GM12878 (cell line): Measurements from ENCODE around the gene CYP26C1. TPM values are rescaled to one million over a fixed set of nuclear protein-coding genes. Genes with fewer than 3 reads are reported as not detected.

ENCODE experiments used
- ATAC-seq: fragments of 200-7000 bp; cut with Tn5 transposase; 3 replicates; pipeline ENCODE4 v1.9.1; 2020; ENCODE audit warnings: mild to moderate bottlenecking, moderate library complexity
- BruUV-seq: library from RNA; stranded (reverse); fragments of 400-500 nt; replicated peaks from 2 replicates; lab custom pipeline; 2021; lab: Mats Ljungman, UMichigan
- CTCF ChIA-PET: fragments of 300-600 bp; sonication (Branson Sonifier 250); formaldehyde crosslinking; extraction: SDS; loops from one replicate; lab custom pipeline; 2021; ENCODE audit warnings: inconsistent platforms; lab: Yijun Ruan, JAX
- POLR2A ChIA-PET: fragments of 350-600 bp; formaldehyde crosslinking; extraction: SDS; loops from one replicate; lab custom pipeline; 2021; ENCODE audit warnings: inconsistent platforms; lab: Charles Lee
- RAD21 ChIA-PET: fragments of 300-600 bp; sonication (Branson Sonifier 250); formaldehyde crosslinking; loops from one replicate; lab custom pipeline; 2023; ENCODE audit warnings: antibody characterized with exemption; ENCODE audit not compliant: unreplicated experiment; lab: Charles Lee
- SMC1A ChIA-PET: fragments of 300-600 bp; sonication (Branson Sonifier 250); formaldehyde crosslinking; loops from one replicate; lab custom pipeline; 2023; ENCODE audit not compliant: unreplicated experiment, uncharacterized antibody; lab: Charles Lee
- DNase-seq: peaks from one replicate; pipeline ENCODE4 v3.0.0-alpha.2; 2011; ENCODE audit warnings: low read depth, low spot score
- FAIRE-seq: peaks from 3 replicates; lab custom pipeline; 2011; peaks lifted over from hg19 to GRCh38; lab: Jason Lieb, UNC
- H2AFZ ChIP-seq: 2 replicates; pipeline ENCODE4 v1.6.0; 2011; ENCODE audit warnings: low read depth, low read length, control low read depth; ENCODE audit not compliant: control insufficient read depth
- H3K27ac ChIP-seq: 2 replicates; pipeline ENCODE4 v1.5.1; 2011; ENCODE audit warnings: control low read depth; ENCODE audit not compliant: control insufficient read depth, insufficient read depth
- H3K27me3 ChIP-seq, 2 experiments: replicated peaks in 1 of 2; 2 replicates each; pipeline versions ENCODE4 v1.6.0 to v1.6.1; 2011; ENCODE audit warnings: low read length in 1 of 2; ENCODE audit not compliant: control insufficient read depth in 2 of 2, insufficient read depth in 2 of 2
- H3K36me3 ChIP-seq, 2 experiments: 2 replicates each; pipeline ENCODE4 v1.5.1; 2011; ENCODE audit warnings: low read length in 1 of 2; ENCODE audit not compliant: control insufficient read depth in 2 of 2, insufficient read depth in 2 of 2
- H3K4me1 ChIP-seq: 2 replicates; pipeline ENCODE4 v1.6.1; 2011; ENCODE audit warnings: mild to moderate bottlenecking, low read length, moderate library complexity, mixed read lengths; ENCODE audit not compliant: control insufficient read depth, insufficient read depth
- H3K4me2 ChIP-seq: 2 replicates; pipeline ENCODE4 v1.6.0; 2011; ENCODE audit warnings: control low read depth; ENCODE audit not compliant: control insufficient read depth, insufficient read depth
- H3K4me3 ChIP-seq: fragments of 200-600 bp; sonication (generic); 2 replicates; pipeline ENCODE4 v1.5.1; 2016
- H3K79me2 ChIP-seq: 2 replicates; pipeline ENCODE4 v1.6.0; 2011; ENCODE audit warnings: low read length; ENCODE audit not compliant: control insufficient read depth, insufficient read depth
- H3K9ac ChIP-seq: 2 replicates; pipeline ENCODE4 v1.8.0; 2011; ENCODE audit warnings: low read length, control low read depth, mixed read lengths; ENCODE audit not compliant: control insufficient read depth, insufficient read depth
- H3K9me3 ChIP-seq: replicated peaks from 3 replicates; pipeline ENCODE4 v1.5.1; 2011; ENCODE audit warnings: mild to moderate bottlenecking, low read length; ENCODE audit not compliant: control insufficient read depth, insufficient read depth
- H4K20me1 ChIP-seq: 2 replicates; pipeline ENCODE4 v1.6.0; 2011; ENCODE audit not compliant: control insufficient read depth, insufficient read depth
- WGBS: methylation state at CpG from one replicate; pipeline ENCODE4 v1.1.6; 2016; ENCODE audit warnings: low lambda C conversion rate; ENCODE audit not compliant: insufficient replicate concordance, insufficient coverage; ENCODE audit errors: missing lambda C conversion rate; 5-methylcytosine and 5-hydroxymethylcytosine counted together
- in situ Hi-C: fragments of 300-500 bp; cut with MboI; formaldehyde crosslinking; loops from 9 replicates; pipeline ENCODE4 v1.14.3; 2018; ENCODE audit warnings: mixed read lengths
- intact Hi-C: fragments of 100-400 bp; cut with micrococcal nuclease; formaldehyde crosslinking; loops from one replicate; pipeline ENCODE4 v1.14.2; 2022; ENCODE audit not compliant: unreplicated experiment
- polyA plus RNA-seq, 11 experiments: library from polyadenylated mRNA; depleted of rRNA in 4 of 11; unstranded in 6 of 11; stranded (reverse) in 5 of 11; fragments of >200 nt; fragmentation: Nextera tagmentation in 4 of 11; fragmentation: Illumina TruSeq in 1 of 11; extraction: Ambion mirVana in 4 of 11; extraction: Trizol in 1 of 11; gene quantifications; 1 replicate in 1 of 11; 2 replicates in 10 of 11; pipeline versions ENCODE4 v1.2.1 to v1.2.3, GENCODE V29; 2011 to 2016; ENCODE audit warnings: inconsistent platforms in 2 of 11, missing spikeins in 2 of 11, low read depth in 1 of 11
- total RNA-seq, 4 experiments: library from RNA; depleted of rRNA in 3 of 4; stranded (reverse); fragments of >200 nt in 3 of 4; fragmentation: Illumina TruSeq in 1 of 4; extraction: Trizol in 1 of 4; gene quantifications; 2 replicates each; pipeline versions ENCODE4 v1.2.1 to v1.2.3, GENCODE V29; 2013 to 2021
- TF ChIP-seq, protein P1 (sequence below): IDR thresholded peaks from 2 replicates; pipeline ENCODE4 v1.6.1; 2011; ENCODE audit warnings: low read depth, low read length, improper control_type of control experiment, borderline replicate concordance
- TF ChIP-seq, protein P2 (sequence below), 3 experiments: IDR thresholded peaks in 2 of 3; conservative IDR thresholded peaks in 1 of 3; 2 replicates each; pipeline ENCODE4 v1.5.1; 2011; ENCODE audit warnings: low read depth in 3 of 3, low read length in 3 of 3, mild to moderate bottlenecking in 3 of 3, control low read depth in 2 of 3, moderate library complexity in 2 of 3, inconsistent platforms in 1 of 3, mixed read lengths in 1 of 3; ENCODE audit not compliant: control insufficient read depth in 2 of 3, insufficient read depth in 1 of 3; ENCODE audit errors: extremely low read depth in 1 of 3

The CYP26C1 gene
- total and polyA plus RNA-seq, 10 of the 15 experiments (the other 5 are each of a cell fraction or from before 2014, with no cell fraction given): under 0.01 to 0.08 TPM; not detected in 8

DNA sequence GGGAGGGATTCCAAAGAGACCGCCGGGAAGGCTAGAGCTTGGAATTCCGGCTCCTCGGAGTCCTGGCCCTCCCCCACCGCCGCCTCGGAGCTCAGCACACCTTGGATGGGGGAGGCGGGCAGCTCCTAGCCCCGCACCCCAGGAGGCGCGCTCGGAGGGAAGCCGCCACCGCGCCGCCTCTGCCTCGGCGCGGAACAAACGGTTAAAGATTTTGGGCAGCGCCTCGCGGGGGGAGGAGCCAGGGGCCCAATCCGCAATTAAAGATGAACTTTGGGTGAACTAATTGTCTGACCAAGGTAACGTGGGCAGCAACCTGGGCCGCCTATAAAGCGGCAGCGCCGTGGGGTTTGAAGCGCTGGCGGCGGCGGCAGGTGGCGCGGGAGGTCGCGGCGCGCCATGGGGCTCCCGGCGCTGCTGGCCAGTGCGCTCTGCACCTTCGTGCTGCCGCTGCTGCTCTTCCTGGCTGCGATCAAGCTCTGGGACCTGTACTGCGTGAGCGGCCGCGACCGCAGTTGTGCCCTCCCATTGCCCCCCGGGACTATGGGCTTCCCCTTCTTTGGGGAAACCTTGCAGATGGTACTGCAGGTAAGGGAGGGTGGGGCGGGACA, 13.0 kb downstream of the CYP26C1 start, which contains the start of gene CYP26A1:
Gene CYP26A1, plus strand, starts transcription at position 355 of the 608 bp plus-strand sequence. Its CDS starts 42 bp downstream, at position 397.
- Histone ChIP-seq H2AFZ (no peak within 1 kb of the TSS), H3K4me1 (peaks cover 18% of the 10 kb centered on the region), H3K9me3 (no peaks in the 10 kb centered on the region), H3K27me3 (peaks cover 28 to 36% of the 10 kb centered on the region in 2 experiments; a peak in 3 of 4 replicates), H3K9ac (no peak within 1 kb of the TSS), H3K79me2 (no peaks in the 10 kb centered on the region), H3K4me3 (peak within 1 kb of the TSS; percentile 55; the same call in 1 of the 2 replicates), H3K4me2 (peak within 1 kb of the TSS; percentile 69), H3K27ac (no peak within 1 kb of the TSS), H4K20me1 (no peaks in the 10 kb centered on the region; the same call in 1 of the 2 replicates), H3K36me3 (no peaks in the 10 kb centered on the region)
- WGBS: 2% methylated on average over 48 of the region's 52 CpGs
- in situ Hi-C loops: no loop called here
- peak; percentile 52 for ATAC-seq
- BruUV-seq: no TSS peak
- RAD21 ChIA-PET: no interaction called here
- CTCF ChIA-PET: no interaction called here
- FAIRE-seq: no peak
- POLR2A ChIA-PET: no interaction called here
- TF ChIP-seq, protein P1, sequence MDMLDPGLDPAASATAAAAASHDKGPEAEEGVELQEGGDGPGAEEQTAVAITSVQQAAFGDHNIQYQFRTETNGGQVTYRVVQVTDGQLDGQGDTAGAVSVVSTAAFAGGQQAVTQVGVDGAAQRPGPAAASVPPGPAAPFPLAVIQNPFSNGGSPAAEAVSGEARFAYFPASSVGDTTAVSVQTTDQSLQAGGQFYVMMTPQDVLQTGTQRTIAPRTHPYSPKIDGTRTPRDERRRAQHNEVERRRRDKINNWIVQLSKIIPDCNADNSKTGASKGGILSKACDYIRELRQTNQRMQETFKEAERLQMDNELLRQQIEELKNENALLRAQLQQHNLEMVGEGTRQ: no peak
- TF ChIP-seq, protein P2, sequence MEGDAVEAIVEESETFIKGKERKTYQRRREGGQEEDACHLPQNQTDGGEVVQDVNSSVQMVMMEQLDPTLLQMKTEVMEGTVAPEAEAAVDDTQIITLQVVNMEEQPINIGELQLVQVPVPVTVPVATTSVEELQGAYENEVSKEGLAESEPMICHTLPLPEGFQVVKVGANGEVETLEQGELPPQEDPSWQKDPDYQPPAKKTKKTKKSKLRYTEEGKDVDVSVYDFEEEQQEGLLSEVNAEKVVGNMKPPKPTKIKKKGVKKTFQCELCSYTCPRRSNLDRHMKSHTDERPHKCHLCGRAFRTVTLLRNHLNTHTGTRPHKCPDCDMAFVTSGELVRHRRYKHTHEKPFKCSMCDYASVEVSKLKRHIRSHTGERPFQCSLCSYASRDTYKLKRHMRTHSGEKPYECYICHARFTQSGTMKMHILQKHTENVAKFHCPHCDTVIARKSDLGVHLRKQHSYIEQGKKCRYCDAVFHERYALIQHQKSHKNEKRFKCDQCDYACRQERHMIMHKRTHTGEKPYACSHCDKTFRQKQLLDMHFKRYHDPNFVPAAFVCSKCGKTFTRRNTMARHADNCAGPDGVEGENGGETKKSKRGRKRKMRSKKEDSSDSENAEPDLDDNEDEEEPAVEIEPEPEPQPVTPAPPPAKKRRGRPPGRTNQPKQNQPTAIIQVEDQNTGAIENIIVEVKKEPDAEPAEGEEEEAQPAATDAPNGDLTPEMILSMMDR (IDR thresholded peaks at IDR 0.05 in 2 of 3, conservative IDR thresholded peaks at IDR 0.05 in 1 of 3; ENCODE audit: control insufficient read depth in 2 of 3, extremely low read depth in 1 of 3, insufficient read depth in 1 of 3, low read depth in 3 of 3, low read length in 3 of 3): 0 out of 6 replicates have a peak, but pooled peaks of 1 of the 3 experiments have one; percentile 7
- intact Hi-C loops: loop anchor here (10.0 kb wide), 2 partner anchors 189 to 431 kb away; no protein-coding TSS in a partner anchor
- SMC1A ChIA-PET: no interaction called here
- DNase-seq: no peak
